Adrenal gland (tissue), 5 donors: ENCODE data around the gene RTL10.

Experiments
- POLR2A ChIP-seq, 2 donors: fragments of 450-650 bp; IDR thresholded peaks; one replicate each; pipeline ENCODE4 v1.6.1; 2017; ENCODE audit warnings: antibody characterized with exemption in 2 of 2, mild to moderate bottlenecking in 2 of 2, moderate library complexity in 1 of 2
- TF ChIP-seq, protein P1 (sequence below), 6 experiments: fragments of 450-650 bp in 4 of 6; fragments of 200-600 bp in 2 of 6; sonication (generic) in 1 of 6; IDR thresholded peaks; 1 replicate in 5 of 6; 2 replicates in 1 of 6; pipeline versions ENCODE4 v1.5.1 to v1.8.0; 2016 to 2021; ENCODE audit warnings: antibody characterized with exemption in 6 of 6, mild to moderate bottlenecking in 2 of 6, moderate library complexity in 1 of 6
- donor health status: DM: no; HTN: no; CAD: no.

DNA sequence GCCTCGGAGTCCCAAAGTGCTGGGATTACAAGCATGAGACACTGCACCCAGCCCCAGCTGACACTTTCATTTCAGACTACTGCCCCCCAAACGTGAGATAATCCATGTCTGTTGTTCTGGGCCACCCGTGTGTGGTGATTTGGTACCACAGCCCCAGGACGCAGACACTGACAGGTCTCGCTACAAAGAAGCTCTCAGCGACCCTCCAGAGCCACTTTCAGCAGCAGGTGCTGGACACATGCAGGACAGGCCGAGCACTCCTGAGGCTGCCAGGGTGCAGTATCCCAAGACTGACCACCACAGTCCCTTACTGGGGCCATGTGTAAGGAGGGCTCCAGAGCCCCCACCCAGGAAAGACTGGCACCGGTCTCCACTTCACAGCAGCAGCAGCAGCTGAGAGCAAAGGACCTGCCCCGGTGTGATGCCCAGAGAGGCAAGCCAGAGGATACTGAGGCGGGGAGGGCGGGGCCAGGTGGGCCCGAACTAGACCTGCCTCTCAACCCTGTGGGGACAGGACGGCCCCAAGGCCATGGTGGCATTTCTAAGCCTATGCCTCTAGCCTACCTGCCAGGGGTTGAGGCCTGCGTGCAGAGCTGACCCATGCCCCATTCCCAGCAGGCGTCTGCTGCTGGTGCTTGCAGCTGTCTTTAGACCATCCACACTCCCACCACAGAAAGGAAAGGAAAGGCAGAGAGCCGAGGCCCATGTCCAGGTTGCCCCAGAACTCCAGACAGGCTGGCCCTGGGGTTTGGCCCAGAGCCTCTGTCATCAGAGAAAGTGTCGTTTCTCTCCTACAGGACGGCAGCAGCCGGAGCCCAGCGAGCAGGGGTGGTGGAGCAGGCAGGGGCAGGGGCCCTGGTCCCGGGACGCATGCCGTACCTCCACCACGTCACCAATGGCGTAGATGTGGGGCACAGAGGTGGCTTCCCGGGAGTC is 28.0 kb upstream of the RTL10 start:
- TF ChIP-seq POLR2A (IDR thresholded peaks at IDR 0.05) = no peak
- TF ChIP-seq, protein P1, sequence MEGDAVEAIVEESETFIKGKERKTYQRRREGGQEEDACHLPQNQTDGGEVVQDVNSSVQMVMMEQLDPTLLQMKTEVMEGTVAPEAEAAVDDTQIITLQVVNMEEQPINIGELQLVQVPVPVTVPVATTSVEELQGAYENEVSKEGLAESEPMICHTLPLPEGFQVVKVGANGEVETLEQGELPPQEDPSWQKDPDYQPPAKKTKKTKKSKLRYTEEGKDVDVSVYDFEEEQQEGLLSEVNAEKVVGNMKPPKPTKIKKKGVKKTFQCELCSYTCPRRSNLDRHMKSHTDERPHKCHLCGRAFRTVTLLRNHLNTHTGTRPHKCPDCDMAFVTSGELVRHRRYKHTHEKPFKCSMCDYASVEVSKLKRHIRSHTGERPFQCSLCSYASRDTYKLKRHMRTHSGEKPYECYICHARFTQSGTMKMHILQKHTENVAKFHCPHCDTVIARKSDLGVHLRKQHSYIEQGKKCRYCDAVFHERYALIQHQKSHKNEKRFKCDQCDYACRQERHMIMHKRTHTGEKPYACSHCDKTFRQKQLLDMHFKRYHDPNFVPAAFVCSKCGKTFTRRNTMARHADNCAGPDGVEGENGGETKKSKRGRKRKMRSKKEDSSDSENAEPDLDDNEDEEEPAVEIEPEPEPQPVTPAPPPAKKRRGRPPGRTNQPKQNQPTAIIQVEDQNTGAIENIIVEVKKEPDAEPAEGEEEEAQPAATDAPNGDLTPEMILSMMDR (IDR thresholded peaks at IDR 0.05) = no peak
